DMS79 (cell line): ENCODE data around the gene HDAC8.
"Not testable (repeated sequence)": the region's sequence is repeated elsewhere in the genome, so short reads cannot be mapped to it uniquely, and the experiment has no call there.

Experiments
- DNase-seq: peaks from one replicate; lab custom pipeline; 2025; lab: John Stamatoyannopoulos, UW

The HDAC8 gene

GRCh38 chrX:72461288-72461687 lies 111.4 kb downstream of the HDAC8 start:
- DNase-seq, result no peak

GRCh38 chrX:72460715-72461114 lies 111.9 kb downstream of the HDAC8 start:
- DNase-seq, result no peak

GRCh38 chrX:72449034-72449433 lies 123.6 kb downstream of the HDAC8 start:
- not testable (repeated sequence) for DNase-seq

- not testable (repeated sequence) for DNase-seq
Measured at GRCh38 chrX:72440764-72441163, 131.9 kb downstream of the HDAC8 start.

- no peak for DNase-seq
Measured at GRCh38 chrX:72436010-72436409, 136.6 kb downstream of the HDAC8 start.

- DNase-seq, result no peak
Measured at GRCh38 chrX:72430405-72430968, 142.2 kb downstream of the HDAC8 start.

- no peak for DNase-seq
Measured at GRCh38 chrX:72421797-72422196, 150.8 kb downstream of the HDAC8 start.

GRCh38 chrX:72409993-72410392 lies 162.7 kb downstream of the HDAC8 start:
- DNase-seq, result no peak

- no peak for DNase-seq
Measured at GRCh38 chrX:72408885-72409284, 163.8 kb downstream of the HDAC8 start.

- DNase-seq, result not testable (repeated sequence)
Measured at GRCh38 chrX:72405136-72405535, 167.5 kb downstream of the HDAC8 start.

- no peak for DNase-seq
Measured at GRCh38 chrX:72402614-72403013, 170.0 kb downstream of the HDAC8 start.

- DNase-seq, result no peak
Measured at GRCh38 chrX:72399816-72400215, 172.8 kb downstream of the HDAC8 start.

- no peak for DNase-seq
Measured at GRCh38 chrX:72396117-72396516, 176.5 kb downstream of the HDAC8 start.

- DNase-seq, result no peak
Measured at GRCh38 chrX:72395237-72395636, 177.4 kb downstream of the HDAC8 start.

- DNase-seq, result no peak
Measured at GRCh38 chrX:72394518-72395170, 178.0 kb downstream of the HDAC8 start.

- DNase-seq, result no peak
Measured at GRCh38 chrX:72393836-72394517, 178.7 kb downstream of the HDAC8 start.

GRCh38 chrX:72392816-72393800 lies 179.5 kb downstream of the HDAC8 start:
- no peak for DNase-seq

GRCh38 chrX:72392042-72392441 lies 180.6 kb downstream of the HDAC8 start:
- DNase-seq, result no peak

GRCh38 chrX:72387247-72387646 lies 185.4 kb downstream of the HDAC8 start:
- no peak for DNase-seq

- no peak for DNase-seq
Measured at GRCh38 chrX:72382202-72382595, 190.4 kb downstream of the HDAC8 start.

GRCh38 chrX:72381439-72382201 lies 191.0 kb downstream of the HDAC8 start:
- DNase-seq, result peak; percentile 82
